GM12875 (cell line): ENCODE measurements around the gene NUP88.

ENCODE experiments used
- H3K4me3 ChIP-seq: one replicate; pipeline ENCODE4 v1.5.1; 2011; ENCODE audit warnings: low read depth, low read length, control low read depth
- CTCF ChIP-seq: IDR thresholded peaks from 2 replicates; pipeline ENCODE4 v1.5.1; 2011; ENCODE audit warnings: low read depth, mild to moderate bottlenecking, control low read depth, inconsistent platforms, low read length, moderate library complexity, borderline replicate concordance; ENCODE audit not compliant: insufficient read depth

NUP88 gene

GRCh38 chr17:5430413-5430999 lies 11.0 kb upstream of the NUP88 start:
- TF ChIP-seq CTCF = no peak
- H3K4me3 ChIP-seq = no peak overlapping the region

- no peak for TF ChIP-seq CTCF
- no peak overlapping the region for H3K4me3 ChIP-seq
These were observed 9.9 kb upstream of the NUP88 start for GRCh38 chr17:5429191-5429887.

- no peak overlapping the region for H3K4me3 ChIP-seq
- no peak for TF ChIP-seq CTCF
These were observed 6.4 kb upstream of the NUP88 start for GRCh38 chr17:5425826-5426225.

- H3K4me3 ChIP-seq = no peak overlapping the region
- no peak for TF ChIP-seq CTCF
These were observed 5.4 kb upstream of the NUP88 start for GRCh38 chr17:5424909-5425308.

- TF ChIP-seq CTCF = no peak
- H3K4me3 ChIP-seq = no peak overlapping the region
These were observed 3.0 kb upstream of the NUP88 start for GRCh38 chr17:5422505-5422904.

GRCh38 chr17:5419959-5420653 lies 644 bp upstream of the NUP88 start, which contains the start of gene RPAIN:
Gene RPAIN (plus strand): TSS chr17:5420182. CDS start chr17:5420211, 29 bp downstream.
- peak within 1 kb of the TSS; percentile 85 for H3K4me3 ChIP-seq
- no peak for TF ChIP-seq CTCF
